H1 (cell line): ENCODE measurements around the gene CASZ1.

Source experiments
- CTCF ChIP-seq, 3 experiments: IDR thresholded peaks; 1 replicate in 2 of 3; 2 replicates in 1 of 3; pipeline versions ENCODE4 v1.5.1 to v1.6.1; 2011; ENCODE audit warnings: low read length in 3 of 3, mild to moderate bottlenecking in 3 of 3, inconsistent platforms in 2 of 3, low read depth in 1 of 3, moderate library complexity in 1 of 3; ENCODE audit not compliant: insufficient read depth in 1 of 3; ENCODE audit errors: control extremely low read depth in 1 of 3
- MAFK ChIP-seq: IDR thresholded peaks from 2 replicates; pipeline ENCODE4 v1.6.1; 2012; ENCODE audit warnings: low read depth, mild to moderate bottlenecking, improper control_type of control experiment, low read length

- no peak for TF ChIP-seq CTCF (IDR thresholded peaks at IDR 0.05; ENCODE audit: control extremely low read depth in 1 of 3, insufficient read depth in 1 of 3, low read depth in 1 of 3, low read length in 3 of 3)
- no peak for TF ChIP-seq MAFK
These were observed 68.7 kb downstream of the CASZ1 start for GRCh38 chr1:10727751-10728232.
